Measurements from ENCODE around the gene MYO1C. TPM values are rescaled to one million over a fixed set of nuclear protein-coding genes. Genes with fewer than 3 reads are reported as not detected.

MYO1C gene
- 130 and 324 TPM in 2 replicates for total RNA-seq

GRCh38 chr17:1492249-1493206 lies at the start of gene MYO1C:
TSS of gene MYO1C (minus strand) at chr17:1492686. CDS start at chr17:1492487, 199 bp downstream.

DNA sequence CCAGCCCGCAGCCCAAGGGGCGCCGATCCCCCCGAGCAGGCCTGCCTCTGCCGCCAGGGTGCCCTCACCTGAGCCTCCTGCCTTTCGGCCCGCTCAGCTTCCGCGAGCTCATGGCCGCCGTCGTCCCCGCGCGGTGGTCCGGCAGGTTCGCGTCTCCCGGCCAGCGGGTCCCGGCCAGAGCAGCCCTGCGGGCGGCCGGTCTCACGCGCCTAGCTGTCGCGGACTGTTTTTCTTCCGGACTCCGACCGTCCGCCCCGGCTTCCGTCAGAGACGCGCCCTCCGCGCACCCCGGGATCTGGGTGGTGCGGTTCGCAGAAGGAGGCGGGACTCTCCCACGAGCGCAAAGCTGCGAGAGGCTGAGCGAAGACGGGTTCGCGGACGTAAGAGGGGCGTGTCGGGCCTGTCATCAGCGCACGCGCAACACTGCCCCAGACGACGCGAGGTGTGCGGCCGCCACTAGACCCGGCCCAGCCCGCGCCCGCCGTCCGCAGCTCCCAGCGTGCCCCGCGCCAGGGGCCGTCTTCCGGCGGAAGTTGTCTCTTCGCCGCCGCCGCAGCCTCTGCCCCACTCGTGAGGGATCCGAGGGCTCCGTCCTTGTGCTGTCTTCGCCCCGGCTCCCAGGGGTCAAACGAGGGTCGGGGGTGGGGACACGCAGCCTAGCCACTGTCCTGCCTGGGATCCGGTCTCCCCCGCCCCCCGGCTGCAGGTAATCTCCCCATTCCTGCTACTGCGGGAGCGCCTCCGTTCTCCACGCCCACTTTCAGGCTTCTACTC lies 24.1 kb upstream of the MYO1C start, which contains the start of gene INPP5K:
Gene INPP5K (minus strand): TSS at position 225 of the 774 bp plus-strand sequence. CDS start 113 bp downstream, at position 112.

DNA sequence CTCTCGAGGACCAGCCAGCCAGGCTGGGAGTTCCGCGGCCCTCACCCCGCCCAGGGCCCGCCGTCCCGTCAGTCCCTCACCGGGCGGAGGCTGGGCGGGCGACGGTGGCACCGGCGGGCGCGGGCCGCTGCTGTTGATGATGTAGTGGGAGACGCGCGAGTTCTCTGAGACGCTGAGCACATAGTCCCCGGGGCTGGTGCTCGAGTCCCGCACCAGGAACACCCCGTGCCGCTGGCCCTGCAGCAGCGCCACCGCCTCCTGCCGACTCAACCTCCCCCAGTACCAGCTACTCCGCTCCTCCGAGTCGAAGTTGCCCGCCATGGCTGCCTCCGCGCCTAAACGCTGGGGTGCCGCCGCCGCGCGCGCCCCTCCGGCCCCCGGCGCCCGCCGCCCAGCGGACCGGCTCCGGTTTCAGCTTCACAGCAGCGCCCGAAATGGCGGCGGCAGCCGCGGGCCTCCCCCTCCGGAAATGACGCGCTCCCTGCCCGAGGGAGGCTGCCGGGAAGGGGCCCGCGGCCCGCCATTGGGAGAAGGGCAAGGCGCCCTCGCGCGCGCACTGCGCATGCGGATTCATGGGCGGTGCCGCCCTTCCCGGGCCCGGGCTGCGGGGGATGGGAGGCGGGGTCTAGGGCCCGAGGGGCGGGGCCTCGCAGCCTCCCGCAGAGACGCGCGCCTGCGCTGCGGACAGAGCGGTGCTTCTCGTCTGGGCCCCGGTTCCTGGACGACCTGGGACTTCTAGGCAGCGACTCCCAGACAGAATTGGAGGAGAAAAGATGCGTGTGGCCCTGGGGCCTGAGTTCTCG lies 36.5 kb downstream of the MYO1C start, which contains the start of gene CRK:
Gene CRK (minus strand): TSS at position 436 of the 803 bp plus-strand sequence. CDS start 115 bp downstream, at position 321.

Other genes with a start within 250 kb of the MYO1C start
- gene BHLHA9, start 222.2 kb downstream of the MYO1C start, total RNA-seq: 0.30 TPM in 1 of 2 replicates, not detected in the other
- gene TRARG1, start 213.0 kb downstream of the MYO1C start, total RNA-seq: not detected in 2 replicates
- 414 and 803 TPM in 2 replicates for gene YWHAE, start 92.5 kb downstream of the MYO1C start, total RNA-seq
- gene CRK, start 36.5 kb downstream of the MYO1C start, total RNA-seq: 90.6 and 112 TPM in 2 replicates
- 17.2 and 24.3 TPM in 2 replicates for gene INPP5K, start 23.9 kb upstream of the MYO1C start, total RNA-seq
- gene PITPNA, start 70.1 kb upstream of the MYO1C start, total RNA-seq: 12.5 and 20.7 TPM in 2 replicates
- 5.0 and 6.2 TPM in 2 replicates for gene SLC43A2, start 136.1 kb upstream of the MYO1C start, total RNA-seq
- 0.32 and 0.59 TPM in 2 replicates for gene SCARF1, start 153.0 kb upstream of the MYO1C start, total RNA-seq
- 3.5 and 3.9 TPM in 2 replicates for gene RILP, start 157.2 kb upstream of the MYO1C start, total RNA-seq
- 93.8 and 171 TPM in 2 replicates for gene PRPF8, start 192.2 kb upstream of the MYO1C start, total RNA-seq
- 2.8 and 3.6 TPM in 2 replicates for gene TLCD2, start 217.7 kb upstream of the MYO1C start, total RNA-seq
- gene WDR81, start 232.0 kb upstream of the MYO1C start, total RNA-seq: 22.0 and 29.1 TPM in 2 replicates